NB4 (cell line): Measurements from ENCODE around the gene FRMPD4.

ENCODE experiments used
- CTCF ChIP-seq: IDR thresholded peaks from one replicate; pipeline ENCODE4 v1.5.1; 2012; ENCODE audit warnings: low read depth, low read length
- MAX ChIP-seq: IDR thresholded peaks from 2 replicates; pipeline ENCODE4 v1.6.1; 2011; ENCODE audit warnings: low read depth, low read length

- TF ChIP-seq CTCF = no peak
- no peak for TF ChIP-seq MAX
Measured at GRCh38 chrX:12719837-12720236, 581.6 kb downstream of the FRMPD4 start.
